Suppressor macrophage (primary cell): ENCODE results near the gene AGXT.

ENCODE experiments used
- DNase-seq, 4 experiments: peaks; one replicate each; pipeline ENCODE4 v3.0.0-alpha.2; 2020 to 2022

AGXT gene

DNA sequence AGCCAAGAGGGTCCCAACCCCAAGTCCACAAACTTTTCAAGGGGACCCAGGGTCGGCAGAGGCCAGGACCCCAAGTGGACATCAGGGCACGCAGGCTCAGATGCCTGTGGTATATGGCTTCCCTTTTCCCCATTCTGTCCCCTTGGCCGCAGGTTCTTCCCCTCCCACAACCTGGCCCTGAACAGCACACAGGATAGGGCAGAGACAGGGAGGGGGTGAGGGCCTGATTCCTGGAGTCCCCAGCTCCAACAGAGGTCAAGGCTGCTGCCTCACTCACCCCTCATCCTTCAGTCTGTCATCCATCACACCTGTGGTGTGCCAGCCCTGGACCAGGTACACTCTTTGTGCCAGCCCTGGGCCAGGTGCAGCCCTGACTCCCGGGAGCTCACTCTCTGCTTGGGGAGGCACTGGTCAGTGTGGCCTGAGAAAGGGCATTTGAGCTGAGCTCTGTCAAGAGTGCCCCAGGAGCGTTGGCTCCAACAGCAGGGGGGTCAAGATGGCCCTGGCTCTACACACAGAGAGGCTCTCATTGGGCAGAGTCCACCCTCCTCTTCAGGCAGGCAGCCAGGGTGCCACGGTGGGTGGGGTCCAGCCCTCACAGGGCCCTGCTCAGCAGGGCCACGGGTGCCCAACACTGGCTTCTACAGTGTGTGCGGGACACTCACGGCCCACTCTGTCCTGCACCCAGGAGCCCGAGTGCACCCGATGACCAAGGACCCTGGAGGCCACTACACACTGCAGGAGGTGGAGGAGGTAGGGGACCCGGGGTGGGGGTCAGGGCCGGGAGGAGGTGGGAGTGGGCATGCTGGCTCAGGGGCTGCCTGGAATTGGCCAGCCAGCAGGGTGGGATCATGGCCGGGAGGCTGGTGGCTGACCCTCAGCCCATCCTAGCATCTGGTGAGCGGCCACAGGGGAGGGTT is 1.6 kb downstream of the AGXT start:
- DNase-seq, result no peak

DNA sequence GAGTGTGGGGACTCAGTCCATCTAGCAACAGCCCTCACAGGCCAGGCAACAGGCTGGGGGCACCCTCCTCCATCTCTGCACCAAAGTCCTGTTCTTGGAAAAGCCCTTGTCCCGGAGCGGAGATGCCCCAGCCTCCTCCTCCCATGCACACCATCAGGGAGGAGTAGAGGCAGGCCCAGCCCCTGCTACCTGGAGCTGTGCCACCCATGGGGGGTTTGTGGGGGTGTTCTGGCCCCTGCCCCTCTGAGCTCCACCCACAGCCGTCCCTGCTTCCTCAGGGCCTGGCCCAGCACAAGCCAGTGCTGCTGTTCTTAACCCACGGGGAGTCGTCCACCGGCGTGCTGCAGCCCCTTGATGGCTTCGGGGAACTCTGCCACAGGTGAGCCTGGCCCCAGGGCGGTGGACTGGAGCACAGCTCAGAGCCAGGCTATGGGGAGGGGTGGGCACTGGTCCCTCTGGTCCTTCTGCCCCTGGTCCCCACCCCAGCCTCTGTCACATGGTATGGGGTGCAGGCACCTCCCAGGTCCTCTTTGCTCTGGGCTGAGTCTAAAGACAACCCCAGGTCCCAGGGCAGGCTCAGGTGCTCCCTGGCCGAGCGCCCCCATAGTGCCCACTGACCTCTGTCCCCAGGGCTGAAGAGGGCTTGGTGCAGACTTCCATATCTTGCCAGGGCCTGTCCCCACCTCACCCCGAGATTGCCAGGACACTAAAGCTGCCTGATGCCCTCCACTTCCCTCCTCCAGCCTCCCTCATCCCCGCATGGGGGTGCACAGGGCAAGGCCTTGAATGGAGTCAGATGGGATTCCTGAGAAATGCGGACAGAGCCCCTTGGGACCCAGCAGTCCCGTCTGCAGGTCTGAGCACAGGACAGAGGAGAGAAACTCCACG is 2.7 kb downstream of the AGXT start:
- no peak for DNase-seq

DNA sequence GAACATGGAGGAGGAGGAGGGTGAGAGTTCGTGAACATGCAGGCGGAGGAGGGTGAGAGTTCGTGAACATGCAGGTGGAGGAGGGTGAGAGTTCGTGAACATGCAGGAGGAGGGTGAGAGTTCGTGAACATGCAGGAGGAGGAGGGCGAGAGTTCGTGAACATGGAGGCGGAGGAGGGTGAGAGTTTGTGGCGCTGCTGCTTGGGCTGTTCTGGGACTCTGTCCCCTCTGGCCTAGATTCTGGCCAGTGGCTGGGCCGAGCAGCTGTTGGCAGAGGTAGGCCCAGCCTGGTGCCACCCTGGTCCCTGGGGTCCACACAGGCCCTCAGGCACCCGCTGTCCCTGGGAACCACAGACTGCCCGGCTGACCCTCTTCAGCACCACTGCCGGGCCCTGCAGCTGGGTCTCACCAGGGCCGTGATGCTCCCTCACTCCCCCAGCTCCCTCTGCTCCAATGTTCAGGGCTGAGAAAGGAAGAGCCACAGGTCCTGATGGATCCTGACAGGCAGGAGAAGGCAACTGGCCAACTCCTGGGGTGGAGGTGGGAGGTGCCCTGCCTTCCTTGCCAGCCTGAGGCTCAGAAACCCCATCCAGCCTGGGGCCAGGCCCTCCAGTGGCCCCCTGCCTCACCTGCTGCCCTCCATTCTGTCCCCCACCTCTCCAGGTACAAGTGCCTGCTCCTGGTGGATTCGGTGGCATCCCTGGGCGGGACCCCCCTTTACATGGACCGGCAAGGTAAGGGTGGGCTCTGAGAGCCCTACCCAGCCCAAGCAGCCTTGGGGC is 3.9 kb downstream of the AGXT start:
- DNase-seq, result no peak

DNA sequence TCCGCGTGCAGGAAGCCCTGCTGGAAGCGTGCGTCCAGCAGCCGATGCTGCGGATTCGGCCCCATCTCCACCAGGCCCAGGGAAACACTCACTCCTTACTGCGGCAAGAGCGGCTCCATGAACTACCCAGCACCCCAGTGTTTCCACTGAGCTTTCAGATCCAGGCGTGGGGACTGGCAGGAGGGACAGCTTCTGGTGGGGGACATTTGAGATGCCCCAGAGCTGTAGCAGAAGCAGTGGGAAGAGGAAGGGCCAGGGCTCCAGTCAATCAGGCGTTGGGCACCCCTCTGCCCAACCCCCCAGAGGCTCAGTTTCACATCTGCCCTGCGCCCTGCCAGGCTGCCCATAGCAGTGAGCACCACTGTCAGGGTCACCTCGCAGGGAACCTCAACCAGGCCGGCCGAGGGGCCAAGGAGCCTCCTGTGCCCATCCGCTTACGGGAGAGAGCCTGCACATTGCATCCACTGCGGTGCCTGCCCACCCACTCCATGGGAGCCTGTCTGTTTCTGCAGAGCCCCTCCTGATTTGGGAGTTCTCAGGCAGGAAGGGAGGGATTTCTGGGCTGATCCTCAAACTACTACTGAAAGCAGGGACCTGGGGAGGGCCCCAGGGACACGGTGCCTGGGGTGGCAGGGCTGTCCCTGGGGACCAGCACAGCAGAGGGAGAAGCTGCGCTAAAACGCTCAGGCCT is 4.6 kb downstream of the AGXT start:
- no peak for DNase-seq

DNA sequence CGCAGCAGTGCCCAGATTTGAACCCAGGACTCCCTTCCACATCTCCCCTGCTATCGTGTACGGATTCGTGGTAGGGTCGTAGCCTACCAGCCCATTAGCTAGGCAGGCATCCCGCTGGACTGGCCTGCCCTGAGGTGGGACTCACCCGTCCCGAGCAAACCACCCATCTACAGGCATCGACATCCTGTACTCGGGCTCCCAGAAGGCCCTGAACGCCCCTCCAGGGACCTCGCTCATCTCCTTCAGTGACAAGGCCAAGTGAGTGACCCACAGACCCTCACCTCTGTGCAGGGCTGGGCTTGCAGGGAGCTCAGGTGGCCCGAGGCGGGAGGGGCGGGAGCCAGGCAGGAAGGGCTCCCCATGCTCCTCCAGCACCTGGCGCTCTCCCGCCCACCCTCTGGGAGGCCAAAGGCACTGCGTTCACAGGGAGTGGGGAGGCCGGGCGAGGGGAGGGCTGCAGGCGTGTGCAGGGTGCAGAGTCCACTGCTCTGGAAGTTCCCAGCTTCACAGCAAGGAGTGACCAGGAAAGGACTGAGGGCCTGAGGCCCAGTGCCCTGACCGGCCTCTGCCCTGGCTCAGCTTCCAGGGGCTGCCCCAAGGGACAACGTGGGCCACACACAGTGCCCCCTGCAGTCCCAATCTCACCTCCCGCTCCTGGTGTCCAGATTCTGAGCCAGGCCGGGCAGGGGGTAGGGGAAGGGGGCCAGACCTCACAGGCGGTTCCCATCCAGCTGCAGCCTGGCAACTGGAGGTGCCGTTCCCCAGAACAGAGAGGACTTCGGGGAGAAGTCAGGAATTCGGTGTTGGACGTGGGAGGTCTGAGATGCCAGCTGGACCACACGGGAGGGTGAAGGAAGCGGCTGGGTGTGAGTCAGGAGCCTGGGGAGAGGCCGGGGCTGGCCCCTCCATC is 5.4 kb downstream of the AGXT start:
- DNase-seq, result no peak

DNA sequence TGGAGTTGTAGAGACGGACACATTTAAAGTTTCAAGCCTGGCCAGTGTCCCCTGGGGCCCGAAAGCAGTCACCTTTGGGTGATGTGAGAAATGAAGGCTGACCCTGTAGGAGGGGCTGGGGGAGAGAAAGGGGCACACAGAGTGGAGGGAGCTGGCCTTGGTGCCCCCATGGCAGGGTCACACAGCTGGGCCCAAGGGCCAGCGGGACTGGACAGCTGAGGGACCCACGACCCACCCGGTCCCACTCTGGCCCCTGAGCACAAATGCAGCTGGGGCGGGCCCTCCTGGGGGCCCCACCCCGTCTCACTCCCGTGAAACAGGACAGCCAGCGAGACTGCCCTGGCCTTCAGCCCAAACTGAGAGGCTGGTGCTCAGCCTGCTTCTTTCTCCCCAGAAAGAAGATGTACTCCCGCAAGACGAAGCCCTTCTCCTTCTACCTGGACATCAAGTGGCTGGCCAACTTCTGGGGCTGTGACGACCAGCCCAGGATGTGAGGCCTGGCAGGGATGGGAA is 6.1 kb downstream of the AGXT start:
- DNase-seq, result no peak

DNA sequence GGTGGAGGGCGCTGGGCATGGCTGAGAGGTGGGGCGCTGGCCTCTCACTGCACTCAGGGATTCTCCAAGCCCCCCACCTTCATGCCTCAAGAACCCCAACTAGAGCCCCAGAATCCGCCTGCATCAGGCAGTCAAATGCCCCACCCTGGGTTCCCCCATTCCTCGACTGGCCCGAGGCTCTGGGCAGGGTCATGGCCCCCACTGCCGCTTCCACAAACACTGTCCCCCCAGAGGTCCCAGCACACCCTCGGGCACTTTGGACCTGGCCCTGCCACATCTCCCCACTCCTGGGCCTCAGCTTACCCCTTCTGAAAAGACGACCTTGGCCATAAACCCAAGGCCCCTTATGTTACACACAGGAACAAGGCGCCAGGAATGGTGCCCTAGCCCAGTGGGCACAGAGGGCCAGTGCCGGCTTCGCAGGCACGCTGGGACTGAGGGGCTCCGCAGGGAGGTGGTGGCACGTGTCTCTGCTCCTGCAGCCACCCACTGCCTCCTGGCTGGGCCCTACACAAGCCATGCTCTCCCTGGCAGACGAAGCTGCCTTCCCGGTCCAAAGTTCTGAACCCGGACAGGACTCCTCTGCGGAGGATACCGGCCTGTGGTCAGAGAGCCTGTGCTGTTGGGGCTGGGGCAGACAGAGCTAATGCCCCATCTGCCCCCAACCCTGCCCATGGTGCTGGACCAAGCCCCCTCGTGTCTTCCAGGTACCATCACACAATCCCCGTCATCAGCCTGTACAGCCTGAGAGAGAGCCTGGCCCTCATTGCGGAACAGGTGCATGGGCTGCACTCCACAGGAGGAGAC is 6.8 kb downstream of the AGXT start:
- no peak for DNase-seq

DNA sequence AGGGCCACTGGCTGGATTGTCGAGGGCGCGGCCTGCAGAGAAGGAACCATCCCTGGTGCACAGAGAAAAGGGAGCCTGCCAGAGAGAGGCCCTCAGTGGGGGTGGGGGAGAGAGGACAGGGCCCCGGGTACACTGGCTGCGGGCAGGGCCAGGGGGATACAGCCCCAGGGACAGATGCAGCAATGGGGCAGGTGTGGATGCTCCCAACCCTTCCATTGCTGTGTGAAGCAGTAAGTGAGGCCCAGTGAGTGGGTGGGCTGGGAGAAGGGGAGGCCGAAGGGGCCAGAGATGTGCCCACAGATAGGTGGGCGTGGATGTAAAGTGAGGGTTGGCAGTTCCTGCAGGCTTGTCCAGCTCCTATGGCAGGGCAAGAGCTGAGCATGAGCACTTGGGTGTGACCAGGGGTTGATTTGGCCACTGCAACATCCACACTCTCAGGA is 7.4 kb downstream of the AGXT start:
- no peak for DNase-seq

DNA sequence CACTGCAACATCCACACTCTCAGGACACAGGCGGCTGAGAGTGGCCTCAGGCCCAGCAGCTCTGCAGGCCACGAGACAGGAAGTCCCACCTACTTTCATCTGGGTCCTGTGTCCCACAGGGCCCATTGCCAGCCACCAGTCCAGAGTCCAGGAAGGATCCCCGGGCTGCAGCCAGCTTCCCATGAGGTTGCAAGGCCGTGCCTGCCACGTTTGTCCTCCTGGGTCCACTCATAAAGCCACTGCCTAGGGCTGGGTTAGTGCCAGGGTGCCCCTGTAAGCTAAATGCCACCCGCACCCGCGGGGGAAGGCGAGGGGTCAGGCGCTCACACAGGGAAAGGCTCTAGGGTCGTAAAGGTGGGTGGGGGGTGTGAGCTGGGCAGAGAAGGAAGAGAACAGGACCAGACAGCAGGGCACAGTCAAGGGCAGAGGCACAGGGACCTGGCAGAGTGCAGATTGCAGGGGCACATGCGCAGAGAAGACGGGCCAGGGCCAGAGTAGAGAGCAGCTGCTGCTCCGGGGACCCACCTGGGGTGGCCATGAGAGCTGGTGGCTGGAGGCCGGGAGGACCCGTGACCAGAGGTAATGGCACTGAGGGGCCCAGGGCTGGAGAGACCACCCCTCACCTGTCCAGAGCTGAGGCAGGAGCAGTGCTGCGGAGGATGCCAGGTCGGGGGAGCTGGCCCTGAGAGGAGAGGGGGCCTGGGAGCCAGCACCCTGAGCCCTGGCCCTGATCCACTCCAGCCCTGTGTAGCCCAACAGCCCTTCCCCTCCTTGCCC is 8.0 kb downstream of the AGXT start:
- DNase-seq, result no peak

DNA sequence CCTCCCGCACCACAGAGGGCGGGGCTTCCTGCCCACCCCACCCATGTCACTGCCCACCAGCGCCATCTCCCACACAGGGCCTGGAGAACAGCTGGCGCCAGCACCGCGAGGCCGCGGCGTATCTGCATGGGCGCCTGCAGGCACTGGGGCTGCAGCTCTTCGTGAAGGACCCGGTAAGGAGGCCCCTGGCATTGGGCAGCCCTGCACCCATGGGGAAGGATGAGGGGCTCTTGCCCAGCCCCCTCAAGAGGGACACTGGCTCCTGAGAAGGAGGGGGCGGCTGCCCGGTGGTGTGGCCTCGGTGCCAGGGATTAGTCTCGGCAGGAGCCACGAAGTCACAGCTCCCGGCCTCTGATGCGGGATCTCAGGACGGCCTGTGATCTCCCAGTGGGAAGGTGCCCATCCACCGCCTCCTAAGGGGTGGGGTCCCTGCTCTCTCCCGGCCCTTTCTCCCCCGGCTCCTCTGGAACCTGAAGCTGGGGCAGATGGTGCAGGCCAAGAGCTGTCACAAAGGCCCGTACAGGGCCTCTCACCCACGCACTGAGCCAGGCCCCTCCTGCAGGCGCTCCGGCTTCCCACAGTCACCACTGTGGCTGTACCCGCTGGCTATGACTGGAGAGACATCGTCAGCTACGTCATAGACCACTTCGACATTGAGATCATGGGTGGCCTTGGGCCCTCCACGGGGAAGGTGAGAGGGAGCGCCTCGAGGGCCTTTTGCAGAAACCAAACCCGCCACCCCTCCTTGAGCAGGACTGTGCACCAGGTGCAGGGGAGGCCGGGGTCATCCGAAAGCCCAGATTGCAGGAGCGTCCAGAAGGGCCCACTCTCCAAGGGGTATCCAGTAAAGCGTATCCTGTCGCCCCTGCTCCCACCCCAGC is 9.1 kb downstream of the AGXT start:
- no peak for DNase-seq

DNA sequence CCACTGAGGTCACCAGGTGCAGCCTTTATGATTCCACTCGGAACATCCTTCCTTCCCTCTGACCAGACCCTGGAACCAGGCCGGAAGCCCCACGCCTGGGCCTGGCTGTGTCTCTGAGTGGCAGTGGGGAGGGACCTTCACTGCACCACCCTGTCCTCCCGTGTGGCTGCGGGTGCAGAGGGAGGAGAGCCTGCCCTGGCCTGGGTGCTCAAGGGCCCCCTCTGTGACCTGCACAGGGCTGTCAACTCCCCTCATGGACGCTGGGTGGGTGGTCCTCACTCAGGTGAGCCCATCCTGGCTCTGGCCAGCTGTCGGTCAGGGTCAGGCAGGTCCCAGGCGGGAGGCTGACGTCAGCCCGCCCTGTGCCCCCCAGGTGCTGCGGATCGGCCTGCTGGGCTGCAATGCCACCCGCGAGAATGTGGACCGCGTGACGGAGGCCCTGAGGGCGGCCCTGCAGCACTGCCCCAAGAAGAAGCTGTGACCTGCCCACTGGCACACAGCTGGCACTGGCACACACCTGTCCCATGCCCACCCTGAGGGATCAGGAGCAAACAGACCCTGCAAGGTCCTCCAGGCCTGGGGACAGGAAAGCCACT is 9.8 kb downstream of the AGXT start:
- DNase-seq, result no peak

DNA sequence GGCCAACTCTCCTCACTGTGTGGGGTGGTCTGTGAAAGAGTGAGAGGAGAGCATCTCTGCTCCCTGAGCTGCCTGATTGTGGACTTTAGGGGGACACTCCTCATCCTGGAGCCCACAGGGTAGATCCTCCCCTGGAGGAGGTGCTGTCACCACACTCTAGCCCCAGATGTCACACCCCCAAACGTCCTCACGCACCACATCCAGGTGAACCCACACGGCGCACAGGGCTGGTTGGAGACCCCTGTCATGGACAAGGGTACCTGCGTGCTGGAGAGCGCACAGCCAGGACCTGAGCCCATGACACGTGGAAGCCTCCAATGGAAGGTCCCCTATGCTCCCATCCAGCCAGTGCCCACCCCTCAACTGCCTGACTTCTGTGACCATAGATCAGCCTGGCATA is 10.5 kb downstream of the AGXT start:
- no peak for DNase-seq

DNA sequence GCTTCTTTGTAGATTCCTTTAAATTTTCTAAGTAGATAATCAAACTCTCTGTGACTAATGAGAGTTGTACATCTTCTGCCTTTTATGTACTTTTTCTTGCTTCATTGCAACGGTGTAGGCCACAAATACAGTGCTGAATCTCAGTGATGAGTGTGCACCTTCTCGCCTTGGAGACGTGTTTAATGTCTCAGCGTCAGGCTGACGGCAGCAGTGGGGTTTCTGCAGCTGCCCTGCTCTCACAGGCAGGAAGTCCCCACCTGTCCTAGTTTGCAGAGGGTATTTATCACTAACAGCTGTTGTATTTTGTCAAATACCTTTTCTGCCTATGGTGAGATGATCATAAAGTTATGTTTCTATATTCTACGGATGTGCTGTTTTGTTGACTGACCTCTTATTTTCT is 13.3 kb downstream of the AGXT start:
- no peak for DNase-seq

DNA sequence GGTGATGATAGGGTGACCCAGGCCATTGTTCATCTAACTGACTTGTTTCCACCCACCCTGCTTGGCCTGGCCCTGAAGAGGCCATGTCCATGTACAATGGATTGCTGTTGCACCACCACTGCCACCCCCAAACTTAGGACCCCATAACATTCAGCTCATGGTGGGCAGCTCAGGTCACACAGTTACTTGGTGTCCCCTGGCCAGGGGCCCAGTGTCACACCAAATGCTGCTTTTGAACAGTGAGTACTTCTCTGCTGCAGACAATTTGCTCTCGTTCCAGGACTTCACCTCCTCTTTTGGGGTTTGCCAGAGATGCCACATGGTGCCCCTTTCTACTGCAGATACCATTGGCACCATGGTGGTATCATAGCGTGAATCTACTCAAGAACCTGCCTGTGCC is 15.6 kb downstream of the AGXT start:
- DNase-seq, result no peak

DNA sequence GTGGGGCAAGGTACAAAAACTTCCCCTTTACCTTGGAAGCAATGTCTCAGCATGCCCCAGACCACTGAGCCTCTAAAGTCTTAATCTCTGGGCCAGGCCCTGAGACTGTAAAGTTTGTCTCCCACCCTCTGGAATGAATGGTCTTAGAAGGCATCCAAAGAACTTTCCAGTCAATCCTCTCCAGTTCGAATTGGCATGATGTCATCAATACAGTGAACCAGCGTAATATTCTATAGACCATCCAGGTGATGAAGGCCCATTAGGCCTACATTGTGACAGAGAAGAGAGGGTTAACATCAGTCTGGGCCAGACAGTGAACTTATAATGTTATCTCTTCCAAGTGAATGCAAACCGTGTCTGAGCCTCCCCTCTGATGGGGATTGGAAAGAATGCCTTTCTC is 16.1 kb downstream of the AGXT start:
- no peak for DNase-seq

DNA sequence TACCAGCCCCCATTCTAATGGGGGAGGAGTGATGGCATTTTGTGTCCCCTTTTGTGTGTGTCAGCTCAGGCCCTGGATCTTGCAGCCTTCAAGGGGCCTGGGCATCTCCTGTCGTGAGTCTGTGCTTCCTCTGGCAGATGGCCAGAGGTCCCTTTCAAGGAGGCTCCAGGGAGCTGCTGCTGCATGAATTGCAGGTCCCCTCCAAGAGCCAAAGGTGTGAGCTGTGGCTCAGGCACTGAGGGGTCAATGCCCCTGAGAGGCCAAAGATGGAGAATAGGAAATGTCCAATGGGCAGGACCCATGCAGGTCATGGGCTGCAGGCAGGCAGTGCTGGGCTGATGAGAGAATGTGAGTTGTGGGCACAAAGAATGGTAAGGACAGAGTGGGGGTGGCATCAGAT is 16.9 kb downstream of the AGXT start:
- DNase-seq, result no peak

DNA sequence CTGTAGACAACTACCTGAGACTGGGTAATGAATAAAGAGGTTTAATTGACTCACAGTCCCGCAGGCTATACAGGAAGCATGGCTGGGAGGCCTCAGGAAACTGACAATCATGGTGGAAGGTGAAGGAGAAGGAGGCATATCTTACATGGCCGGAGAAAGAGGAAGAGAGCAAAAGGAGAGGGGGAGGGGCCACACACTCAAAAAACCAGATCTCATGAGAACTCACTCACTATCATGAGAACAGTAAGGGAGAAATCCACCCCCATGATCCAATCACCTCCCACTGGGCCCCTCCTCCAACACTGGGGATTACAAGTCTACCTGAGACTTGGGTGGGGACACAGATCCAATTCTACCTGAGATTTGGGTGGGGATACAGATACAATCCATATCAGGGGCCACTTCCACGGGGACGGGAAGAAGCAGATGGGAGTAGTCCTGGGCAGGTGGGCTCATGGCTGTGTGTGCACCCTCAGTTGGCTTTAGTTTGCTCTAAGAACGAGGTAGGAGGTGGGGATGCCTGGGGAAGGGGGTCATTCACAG is 17.5 kb downstream of the AGXT start:
- DNase-seq, result peak; percentile 36 to 51 (median 47)
